Measurements from ENCODE around the gene MAP1A.

The MAP1A gene

GRCh38 chr15:43538091-43538490, 20.7 kb downstream of the MAP1A start:
- Mint-ChIP-seq H3K4me1 (peaks cover 5% of the 10 kb centered on the region), H3K36me3 (ENCODE audit: low read depth) (peaks cover 24% of the 10 kb centered on the region), H3K4me3 (no peak overlapping the region), H3K27ac (no peak overlapping the region), H3K9me3 (peaks cover 5% of the 10 kb centered on the region), H3K27me3 (ENCODE audit: low read depth) (no peaks in the 10 kb centered on the region)
- no peak for TF ChIP-seq CTCF (IDR thresholded peaks at IDR 0.05; ENCODE audit: unreplicated experiment in 3 of 3)

GRCh38 chr15:43541785-43542184, 24.4 kb downstream of the MAP1A start:
- TF ChIP-seq CTCF (IDR thresholded peaks at IDR 0.05; ENCODE audit: unreplicated experiment in 3 of 3), result no peak
- Mint-ChIP-seq H3K4me1 (no peaks in the 10 kb centered on the region), H3K27me3 (ENCODE audit: low read depth) (no peaks in the 10 kb centered on the region), H3K9me3 (peaks cover 8% of the 10 kb centered on the region), H3K27ac (no peak overlapping the region), H3K4me3 (no peak overlapping the region), H3K36me3 (ENCODE audit: low read depth) (peaks cover 24% of the 10 kb centered on the region)

- peaks cover 16% of the 10 kb centered on the region for H3K9me3 Mint-ChIP-seq
- no peak overlapping the region for H3K4me3 Mint-ChIP-seq
- H3K4me1 Mint-ChIP-seq, result no peaks in the 10 kb centered on the region
- no peak for TF ChIP-seq CTCF (IDR thresholded peaks at IDR 0.05; ENCODE audit: unreplicated experiment in 3 of 3)
- no peaks in the 10 kb centered on the region for H3K27me3 Mint-ChIP-seq (ENCODE audit: low read depth)
- peaks cover 29% of the 10 kb centered on the region for H3K36me3 Mint-ChIP-seq (ENCODE audit: low read depth)
- H3K27ac Mint-ChIP-seq, result no peak overlapping the region
Measured at GRCh38 chr15:43544266-43544665, 26.9 kb downstream of the MAP1A start.

GRCh38 chr15:43545426-43545825, 28.0 kb downstream of the MAP1A start:
- TF ChIP-seq CTCF (IDR thresholded peaks at IDR 0.05; ENCODE audit: unreplicated experiment in 3 of 3), result no peak
- Mint-ChIP-seq H3K36me3 (ENCODE audit: low read depth) (peaks cover 26% of the 10 kb centered on the region), H3K4me3 (no peak overlapping the region), H3K27me3 (ENCODE audit: low read depth) (no peaks in the 10 kb centered on the region), H3K4me1 (no peaks in the 10 kb centered on the region), H3K9me3 (peaks cover 16% of the 10 kb centered on the region), H3K27ac (no peak overlapping the region)

- Mint-ChIP-seq H3K4me1 (no peaks in the 10 kb centered on the region), H3K9me3 (peaks cover 13% of the 10 kb centered on the region), H3K27ac (no peak overlapping the region), H3K4me3 (no peak overlapping the region), H3K27me3 (ENCODE audit: low read depth) (peaks cover 3% of the 10 kb centered on the region), H3K36me3 (ENCODE audit: low read depth) (peaks cover 38% of the 10 kb centered on the region)
- no peak for TF ChIP-seq CTCF (IDR thresholded peaks at IDR 0.05; ENCODE audit: unreplicated experiment in 3 of 3)
Measured at GRCh38 chr15:43547539-43547938, 30.1 kb downstream of the MAP1A start.

- Mint-ChIP-seq H3K27me3 (ENCODE audit: low read depth) (peaks cover 3% of the 10 kb centered on the region), H3K36me3 (ENCODE audit: low read depth) (peaks cover 36% of the 10 kb centered on the region), H3K4me3 (no peak overlapping the region), H3K9me3 (peaks cover 8% of the 10 kb centered on the region), H3K27ac (no peak overlapping the region), H3K4me1 (no peaks in the 10 kb centered on the region)
- no peak for TF ChIP-seq CTCF (IDR thresholded peaks at IDR 0.05; ENCODE audit: unreplicated experiment in 3 of 3)
Measured at GRCh38 chr15:43550527-43551363, 33.3 kb downstream of the MAP1A start.

Measured in nephron (organoid).